Measurements from ENCODE around the gene CAMK1D.
A peak's percentile ranks its signal among the peaks of the same experiment; 100 is the strongest.

Gene CAMK1D

GRCh38 chr10:12406764-12407400 lies 57.5 kb downstream of the CAMK1D start:
- H3K27me3 ChIP-seq (ENCODE audit: control insufficient read depth in 1 of 2, insufficient read depth in 2 of 2, low read length in 2 of 2): no peaks in the 10 kb centered on the region
- no peak overlapping the region for H3K27ac ChIP-seq (ENCODE audit: low read depth, low read length)
- H3K4me3 ChIP-seq (ENCODE audit: low read depth in 1 of 2, low read length in 2 of 2): no peak overlapping the region
- no peak overlapping the region for H3K9ac ChIP-seq (ENCODE audit: low read length)
- H3K36me3 ChIP-seq (ENCODE audit: insufficient read depth, low read length): no peaks in the 10 kb centered on the region
- peaks cover 9% of the 10 kb centered on the region for H3K4me1 ChIP-seq (ENCODE audit: insufficient read depth, low read length)
- no peaks in the 10 kb centered on the region for H3K9me3 ChIP-seq (ENCODE audit: low read length)

GRCh38 chr10:12408472-12408871 lies 59.1 kb downstream of the CAMK1D start:
- Histone ChIP-seq H3K9me3 (ENCODE audit: low read length) (no peaks in the 10 kb centered on the region), H3K27me3 (ENCODE audit: control insufficient read depth in 1 of 2, insufficient read depth in 2 of 2, low read length in 2 of 2) (no peaks in the 10 kb centered on the region), H3K4me3 (ENCODE audit: low read depth in 1 of 2, low read length in 2 of 2) (no peak overlapping the region), H3K4me1 (ENCODE audit: insufficient read depth, low read length) (no peaks in the 10 kb centered on the region), H3K36me3 (ENCODE audit: insufficient read depth, low read length) (no peaks in the 10 kb centered on the region), H3K9ac (ENCODE audit: low read length) (no peak overlapping the region), H3K27ac (ENCODE audit: low read depth, low read length) (no peak overlapping the region)

- Histone ChIP-seq H3K4me1 (ENCODE audit: insufficient read depth, low read length) (no peaks in the 10 kb centered on the region), H3K9ac (ENCODE audit: low read length) (no peak overlapping the region), H3K36me3 (ENCODE audit: insufficient read depth, low read length) (no peaks in the 10 kb centered on the region), H3K9me3 (ENCODE audit: low read length) (no peaks in the 10 kb centered on the region), H3K27me3 (ENCODE audit: control insufficient read depth in 1 of 2, insufficient read depth in 2 of 2, low read length in 2 of 2) (no peaks in the 10 kb centered on the region), H3K4me3 (ENCODE audit: low read depth in 1 of 2, low read length in 2 of 2) (no peak overlapping the region), H3K27ac (ENCODE audit: low read depth, low read length) (no peak overlapping the region)
Measured at GRCh38 chr10:12409161-12409560, 59.8 kb downstream of the CAMK1D start.

DNA sequence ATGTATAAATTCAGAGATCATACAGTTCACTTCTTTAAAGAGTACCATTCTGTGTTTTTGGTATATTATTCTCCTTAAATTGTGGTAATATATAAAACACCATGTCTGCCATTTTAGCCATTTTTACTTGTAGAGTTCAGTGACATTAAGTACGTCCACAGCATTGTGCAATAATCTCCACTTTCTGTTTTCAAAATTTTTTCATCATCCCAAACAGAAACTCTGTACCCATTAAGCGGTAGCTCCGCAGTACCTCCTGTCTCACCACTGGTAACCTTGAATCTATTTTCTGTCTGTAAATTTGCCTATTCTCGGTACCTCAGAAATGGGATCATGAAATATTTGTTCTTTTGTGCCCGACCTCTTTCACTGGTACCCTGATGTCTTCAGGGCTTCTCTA lies 60.3 kb downstream of the CAMK1D start:
- no peak overlapping the region for H3K9ac ChIP-seq (ENCODE audit: low read length)
- no peaks in the 10 kb centered on the region for H3K27me3 ChIP-seq (ENCODE audit: control insufficient read depth in 1 of 2, insufficient read depth in 2 of 2, low read length in 2 of 2)
- no peaks in the 10 kb centered on the region for H3K4me1 ChIP-seq (ENCODE audit: insufficient read depth, low read length)
- no peaks in the 10 kb centered on the region for H3K9me3 ChIP-seq (ENCODE audit: low read length)
- no peak overlapping the region for H3K27ac ChIP-seq (ENCODE audit: low read depth, low read length)
- no peaks in the 10 kb centered on the region for H3K36me3 ChIP-seq (ENCODE audit: insufficient read depth, low read length)
- H3K4me3 ChIP-seq (ENCODE audit: low read depth in 1 of 2, low read length in 2 of 2): no peak overlapping the region

DNA sequence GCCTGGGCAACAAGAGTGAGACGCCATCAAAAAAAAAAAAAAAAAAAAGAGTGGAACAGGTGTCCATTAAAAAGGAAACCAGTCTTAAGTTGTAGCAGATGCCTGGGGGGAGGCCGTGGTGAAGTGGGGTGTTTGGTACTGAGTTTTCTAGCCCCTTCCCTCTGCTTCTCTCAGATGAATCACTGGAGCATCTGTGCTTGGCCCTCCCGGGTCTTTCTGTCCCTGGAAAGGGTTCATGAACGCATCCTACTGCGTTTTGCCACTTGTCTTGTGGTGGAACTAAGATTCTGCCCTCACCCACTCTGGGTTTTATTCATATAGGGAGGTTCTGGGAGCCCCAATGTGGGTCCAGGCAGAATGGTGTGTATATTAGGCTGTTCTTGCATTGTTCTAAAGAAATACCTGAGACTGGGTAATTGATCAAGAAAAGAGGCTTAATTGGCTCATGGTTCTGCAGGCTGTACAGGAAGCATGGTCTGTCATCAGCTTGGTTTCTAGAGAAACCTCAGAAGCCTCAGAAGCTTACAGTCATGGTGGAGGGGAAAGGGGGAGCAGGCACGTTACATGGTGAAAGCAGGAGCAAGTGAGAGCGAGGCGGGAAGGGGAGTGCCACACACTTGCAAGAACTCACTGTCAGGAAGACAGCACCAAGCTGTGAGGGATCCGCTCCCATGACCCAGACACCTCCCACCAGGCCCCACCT lies 63.5 kb downstream of the CAMK1D start:
- H3K9ac ChIP-seq (ENCODE audit: low read length): no peak overlapping the region
- H3K36me3 ChIP-seq (ENCODE audit: insufficient read depth, low read length): no peaks in the 10 kb centered on the region
- no peak overlapping the region for H3K27ac ChIP-seq (ENCODE audit: low read depth, low read length)
- no peaks in the 10 kb centered on the region for H3K27me3 ChIP-seq (ENCODE audit: control insufficient read depth in 1 of 2, insufficient read depth in 2 of 2, low read length in 2 of 2)
- H3K4me3 ChIP-seq (ENCODE audit: low read depth in 1 of 2, low read length in 2 of 2): no peak overlapping the region
- H3K9me3 ChIP-seq (ENCODE audit: low read length): no peaks in the 10 kb centered on the region
- H3K4me1 ChIP-seq (ENCODE audit: insufficient read depth, low read length): peaks cover 13% of the 10 kb centered on the region

DNA sequence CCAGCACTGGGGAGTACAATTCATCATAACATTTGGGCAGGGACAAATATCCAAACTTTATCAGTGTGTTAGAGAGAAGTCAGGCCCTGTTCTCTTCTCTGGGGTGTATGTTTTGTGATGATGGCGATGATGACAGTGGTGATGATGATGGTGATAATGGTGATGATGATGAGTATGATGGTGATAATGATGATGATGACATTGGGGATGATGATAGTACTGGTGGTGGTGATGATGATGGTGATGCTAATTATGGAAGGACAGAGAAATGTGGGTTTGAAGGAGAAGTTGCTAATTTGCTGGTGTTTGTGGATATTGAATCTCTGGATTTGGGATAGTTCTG lies 64.0 kb downstream of the CAMK1D start:
- Histone ChIP-seq H3K27ac (ENCODE audit: low read depth, low read length) (no peak overlapping the region), H3K36me3 (ENCODE audit: insufficient read depth, low read length) (no peaks in the 10 kb centered on the region), H3K27me3 (ENCODE audit: control insufficient read depth in 1 of 2, insufficient read depth in 2 of 2, low read length in 2 of 2) (no peaks in the 10 kb centered on the region), H3K4me3 (ENCODE audit: low read depth in 1 of 2, low read length in 2 of 2) (no peak overlapping the region), H3K4me1 (ENCODE audit: insufficient read depth, low read length) (peaks cover 13% of the 10 kb centered on the region), H3K9ac (ENCODE audit: low read length) (no peak overlapping the region), H3K9me3 (ENCODE audit: low read length) (no peaks in the 10 kb centered on the region)

DNA sequence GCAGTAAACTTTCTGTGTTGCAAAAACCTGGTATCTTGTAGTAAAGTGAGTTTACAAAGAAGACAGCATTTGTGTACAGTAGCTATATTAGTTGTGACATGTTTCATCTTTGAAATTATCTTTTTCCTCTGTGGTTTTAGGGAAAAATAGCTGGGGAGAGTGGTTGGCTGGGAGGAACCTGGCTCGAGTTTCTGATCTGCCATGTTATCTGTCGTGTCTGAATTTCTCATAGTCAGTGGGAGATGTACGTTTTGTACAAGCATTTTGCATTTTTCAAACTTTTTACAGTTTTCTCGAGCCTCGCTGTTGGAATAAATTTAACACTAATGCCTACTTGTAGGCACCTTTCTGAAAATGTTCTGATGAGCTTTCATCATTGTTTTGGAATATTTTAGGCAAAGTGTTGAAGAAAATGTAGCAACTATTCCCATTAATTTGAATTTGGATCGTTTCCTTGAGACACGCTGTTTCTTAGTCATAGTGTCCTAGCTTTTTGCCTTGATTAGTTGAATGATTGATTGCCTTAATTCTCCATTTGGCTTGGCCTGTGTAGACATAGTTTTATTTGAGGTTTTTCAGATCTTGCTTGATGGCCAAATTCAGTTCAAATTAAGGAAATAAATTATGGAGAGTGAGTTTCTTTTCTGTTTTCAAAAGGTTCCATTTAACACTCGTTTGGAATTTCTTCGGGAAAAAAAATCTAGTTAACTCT lies 65.1 kb downstream of the CAMK1D start:
- H3K9me3 ChIP-seq (ENCODE audit: low read length): no peaks in the 10 kb centered on the region
- H3K9ac ChIP-seq (ENCODE audit: low read length): no peak overlapping the region
- H3K4me3 ChIP-seq (ENCODE audit: low read depth in 1 of 2, low read length in 2 of 2): no peak overlapping the region
- H3K4me1 ChIP-seq (ENCODE audit: insufficient read depth, low read length): peaks cover 13% of the 10 kb centered on the region
- no peaks in the 10 kb centered on the region for H3K27me3 ChIP-seq (ENCODE audit: control insufficient read depth in 1 of 2, insufficient read depth in 2 of 2, low read length in 2 of 2)
- no peaks in the 10 kb centered on the region for H3K36me3 ChIP-seq (ENCODE audit: insufficient read depth, low read length)
- H3K27ac ChIP-seq (ENCODE audit: low read depth, low read length): peak overlapping the region; percentile 42

GRCh38 chr10:12416344-12417050 lies 67.2 kb downstream of the CAMK1D start:
- H3K27me3 ChIP-seq (ENCODE audit: control insufficient read depth in 1 of 2, insufficient read depth in 2 of 2, low read length in 2 of 2): no peaks in the 10 kb centered on the region
- no peaks in the 10 kb centered on the region for H3K36me3 ChIP-seq (ENCODE audit: insufficient read depth, low read length)
- no peak overlapping the region for H3K9ac ChIP-seq (ENCODE audit: low read length)
- no peaks in the 10 kb centered on the region for H3K9me3 ChIP-seq (ENCODE audit: low read length)
- H3K4me3 ChIP-seq (ENCODE audit: low read depth in 1 of 2, low read length in 2 of 2): no peak overlapping the region
- no peak overlapping the region for H3K27ac ChIP-seq (ENCODE audit: low read depth, low read length)
- H3K4me1 ChIP-seq (ENCODE audit: insufficient read depth, low read length): peaks cover 13% of the 10 kb centered on the region

DNA sequence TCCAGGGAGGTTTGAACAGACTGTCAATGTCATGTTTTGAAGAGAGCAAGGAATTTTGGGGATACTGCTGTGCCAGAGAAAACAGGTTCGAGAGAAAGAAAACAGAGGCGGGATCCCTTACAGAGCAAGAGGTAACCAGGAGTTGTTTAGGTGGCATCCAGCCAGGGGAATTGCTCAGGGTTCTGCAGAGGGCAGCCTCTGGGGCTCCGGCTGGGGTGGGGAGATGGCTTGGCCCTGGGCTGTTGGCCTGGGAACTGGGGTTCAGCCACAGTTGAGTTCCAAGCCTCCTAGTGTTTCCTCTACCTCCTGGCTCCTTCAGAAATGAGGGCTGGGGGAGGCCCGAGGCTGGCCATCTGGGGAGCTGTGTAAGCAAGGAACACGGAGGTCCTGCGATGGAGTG lies 68.0 kb downstream of the CAMK1D start:
- H3K36me3 ChIP-seq (ENCODE audit: insufficient read depth, low read length): no peaks in the 10 kb centered on the region
- H3K27me3 ChIP-seq (ENCODE audit: control insufficient read depth in 1 of 2, insufficient read depth in 2 of 2, low read length in 2 of 2): no peaks in the 10 kb centered on the region
- H3K27ac ChIP-seq (ENCODE audit: low read depth, low read length): no peak overlapping the region
- H3K4me3 ChIP-seq (ENCODE audit: low read depth in 1 of 2, low read length in 2 of 2): no peak overlapping the region
- no peak overlapping the region for H3K9ac ChIP-seq (ENCODE audit: low read length)
- H3K4me1 ChIP-seq (ENCODE audit: insufficient read depth, low read length): peaks cover 13% of the 10 kb centered on the region
- H3K9me3 ChIP-seq (ENCODE audit: low read length): no peaks in the 10 kb centered on the region

- no peaks in the 10 kb centered on the region for H3K27me3 ChIP-seq (ENCODE audit: control insufficient read depth in 1 of 2, insufficient read depth in 2 of 2, low read length in 2 of 2)
- no peak overlapping the region for H3K4me3 ChIP-seq (ENCODE audit: low read depth in 1 of 2, low read length in 2 of 2)
- H3K4me1 ChIP-seq (ENCODE audit: insufficient read depth, low read length): peaks cover 13% of the 10 kb centered on the region
- H3K9ac ChIP-seq (ENCODE audit: low read length): no peak overlapping the region
- no peaks in the 10 kb centered on the region for H3K9me3 ChIP-seq (ENCODE audit: low read length)
- H3K36me3 ChIP-seq (ENCODE audit: insufficient read depth, low read length): no peaks in the 10 kb centered on the region
- no peak overlapping the region for H3K27ac ChIP-seq (ENCODE audit: low read depth, low read length)
Measured at GRCh38 chr10:12418000-12418399, 68.7 kb downstream of the CAMK1D start.

- peaks cover 13% of the 10 kb centered on the region for H3K4me1 ChIP-seq (ENCODE audit: insufficient read depth, low read length)
- H3K9me3 ChIP-seq (ENCODE audit: low read length): no peaks in the 10 kb centered on the region
- H3K36me3 ChIP-seq (ENCODE audit: insufficient read depth, low read length): no peaks in the 10 kb centered on the region
- H3K9ac ChIP-seq (ENCODE audit: low read length): no peak overlapping the region
- H3K4me3 ChIP-seq (ENCODE audit: low read depth in 1 of 2, low read length in 2 of 2): no peak overlapping the region
- no peak overlapping the region for H3K27ac ChIP-seq (ENCODE audit: low read depth, low read length)
- H3K27me3 ChIP-seq (ENCODE audit: control insufficient read depth in 1 of 2, insufficient read depth in 2 of 2, low read length in 2 of 2): no peaks in the 10 kb centered on the region
Measured at GRCh38 chr10:12418725-12419261, 69.4 kb downstream of the CAMK1D start.

Data from muscle layer of colon (tissue), 2 donors.